ENCODE measurements around the gene RAB1B. TPM values are rescaled to one million over a fixed set of nuclear protein-coding genes. Genes with fewer than 3 reads are reported as not detected.

The RAB1B gene
- total and polyA plus RNA-seq, 4 donors = 40.4 to 83.0 (median 51.3) TPM

DNA sequence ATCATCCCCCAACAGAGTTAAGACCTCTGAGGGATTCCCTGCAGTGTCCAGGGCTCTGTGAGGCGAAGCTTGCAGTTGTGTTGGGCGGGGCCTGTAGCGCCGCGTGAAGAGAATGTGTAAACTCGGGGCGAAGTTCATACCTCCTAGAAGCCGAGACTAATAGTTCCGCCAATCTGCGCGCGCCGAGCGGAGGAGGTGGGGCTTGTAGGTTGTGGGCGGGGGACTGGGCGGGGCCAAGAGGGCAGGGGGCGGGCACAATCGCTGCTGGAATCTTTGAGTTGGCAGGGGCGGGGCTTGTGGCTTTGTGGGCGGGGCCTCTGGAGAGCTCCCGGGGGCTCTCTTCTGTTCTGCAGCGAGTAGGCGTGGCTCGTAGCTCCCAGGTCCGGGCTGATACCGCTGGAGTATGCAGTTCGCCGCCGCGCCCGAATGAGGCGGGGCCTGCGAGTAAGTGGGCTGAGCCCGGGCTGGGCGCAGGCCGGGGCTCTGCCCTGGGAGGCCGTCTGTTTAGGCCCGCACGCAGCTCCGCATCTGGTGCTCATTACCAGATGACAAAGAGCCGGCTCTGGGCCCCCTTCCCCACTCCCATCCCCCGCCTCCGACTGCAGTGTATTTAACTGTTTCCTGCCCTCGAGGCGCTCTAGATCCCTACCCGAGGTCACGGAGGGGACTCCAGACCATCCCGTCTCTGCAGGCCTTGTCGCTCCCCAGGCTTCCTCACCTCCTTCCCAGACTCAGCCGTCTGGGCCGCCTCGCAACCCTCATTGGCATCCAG, 44.3 kb downstream of the RAB1B start:
- H3K27me3 ChIP-seq (ENCODE audit: control insufficient read depth in 4 of 4, insufficient read depth in 4 of 4, low read length in 3 of 4) = no peaks in the 10 kb centered on the region
- H3K4me3 ChIP-seq (ENCODE audit: low read depth in 1 of 3, low read length in 3 of 3) = peak overlapping the region; percentile 44 to 63 (median 57)
- peaks cover 0 to 12% (median 5%) of the 10 kb centered on the region in 4 donors for H3K4me1 ChIP-seq (ENCODE audit: control insufficient read depth in 4 of 4, insufficient read depth in 4 of 4, low read length in 3 of 4)
- 5% methylated on average over 52 of the region's 52 CpGs for WGBS
- no peaks in the 10 kb centered on the region for H3K36me3 ChIP-seq (ENCODE audit: control insufficient read depth in 4 of 4, insufficient read depth in 3 of 4, low read depth in 1 of 4, low read length in 3 of 4)
- peak overlapping the region in 1 of 2 donors; percentile 37 for H3K9ac ChIP-seq (ENCODE audit: low read depth in 1 of 2, low read length in 2 of 2)
- no peaks in the 10 kb centered on the region for H3K9me3 ChIP-seq (ENCODE audit: control insufficient read depth in 4 of 4, low read length in 3 of 4)
- peak; percentile 100 for DNase-seq (ENCODE audit: low spot score)
- TF ChIP-seq CTCF (IDR thresholded peaks at IDR 0.05; ENCODE audit: low read depth, low read length, missing input control) (no peak), FOXA1 (IDR thresholded peaks at IDR 0.05) (no peak), HNF4G (IDR thresholded peaks at IDR 0.05) (no peak), TAF1 (conservative IDR thresholded peaks at IDR 0.05) (peak; percentile 1), RAD21 (IDR thresholded peaks at IDR 0.05) (no peak), NR2F2 (IDR thresholded peaks at IDR 0.05) (no peak), EGR1 (IDR thresholded peaks at IDR 0.05; ENCODE audit: low read depth in 2 of 2) (peak in 1 of 2 donors; percentile 39), JUND (IDR thresholded peaks at IDR 0.05) (peak in 1 of 2 donors; percentile 76), HNF4A (conservative IDR thresholded peaks at IDR 0.05) (peak; percentile 45 to 53), RXRA (IDR thresholded peaks at IDR 0.05) (no peak), YY1 (IDR thresholded peaks at IDR 0.05) (no peak), ZBTB33 (IDR thresholded peaks at IDR 0.05) (no peak), GABPA (IDR thresholded peaks at IDR 0.05 in 1 of 2, conservative IDR thresholded peaks at IDR 0.05 in 1 of 2) (no peak), FOXA2 (IDR thresholded peaks at IDR 0.05) (no peak), SP1 (IDR thresholded peaks at IDR 0.05) (peak; percentile 27)
- TF ChIP-seq, protein P1, sequence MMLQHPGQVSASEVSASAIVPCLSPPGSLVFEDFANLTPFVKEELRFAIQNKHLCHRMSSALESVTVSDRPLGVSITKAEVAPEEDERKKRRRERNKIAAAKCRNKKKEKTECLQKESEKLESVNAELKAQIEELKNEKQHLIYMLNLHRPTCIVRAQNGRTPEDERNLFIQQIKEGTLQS (IDR thresholded peaks at IDR 0.05) = no peak
- TF ChIP-seq, protein P2, sequence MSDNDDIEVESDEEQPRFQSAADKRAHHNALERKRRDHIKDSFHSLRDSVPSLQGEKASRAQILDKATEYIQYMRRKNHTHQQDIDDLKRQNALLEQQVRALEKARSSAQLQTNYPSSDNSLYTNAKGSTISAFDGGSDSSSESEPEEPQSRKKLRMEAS (IDR thresholded peaks at IDR 0.05) = peak; percentile 30
- TF ChIP-seq, protein P3, sequence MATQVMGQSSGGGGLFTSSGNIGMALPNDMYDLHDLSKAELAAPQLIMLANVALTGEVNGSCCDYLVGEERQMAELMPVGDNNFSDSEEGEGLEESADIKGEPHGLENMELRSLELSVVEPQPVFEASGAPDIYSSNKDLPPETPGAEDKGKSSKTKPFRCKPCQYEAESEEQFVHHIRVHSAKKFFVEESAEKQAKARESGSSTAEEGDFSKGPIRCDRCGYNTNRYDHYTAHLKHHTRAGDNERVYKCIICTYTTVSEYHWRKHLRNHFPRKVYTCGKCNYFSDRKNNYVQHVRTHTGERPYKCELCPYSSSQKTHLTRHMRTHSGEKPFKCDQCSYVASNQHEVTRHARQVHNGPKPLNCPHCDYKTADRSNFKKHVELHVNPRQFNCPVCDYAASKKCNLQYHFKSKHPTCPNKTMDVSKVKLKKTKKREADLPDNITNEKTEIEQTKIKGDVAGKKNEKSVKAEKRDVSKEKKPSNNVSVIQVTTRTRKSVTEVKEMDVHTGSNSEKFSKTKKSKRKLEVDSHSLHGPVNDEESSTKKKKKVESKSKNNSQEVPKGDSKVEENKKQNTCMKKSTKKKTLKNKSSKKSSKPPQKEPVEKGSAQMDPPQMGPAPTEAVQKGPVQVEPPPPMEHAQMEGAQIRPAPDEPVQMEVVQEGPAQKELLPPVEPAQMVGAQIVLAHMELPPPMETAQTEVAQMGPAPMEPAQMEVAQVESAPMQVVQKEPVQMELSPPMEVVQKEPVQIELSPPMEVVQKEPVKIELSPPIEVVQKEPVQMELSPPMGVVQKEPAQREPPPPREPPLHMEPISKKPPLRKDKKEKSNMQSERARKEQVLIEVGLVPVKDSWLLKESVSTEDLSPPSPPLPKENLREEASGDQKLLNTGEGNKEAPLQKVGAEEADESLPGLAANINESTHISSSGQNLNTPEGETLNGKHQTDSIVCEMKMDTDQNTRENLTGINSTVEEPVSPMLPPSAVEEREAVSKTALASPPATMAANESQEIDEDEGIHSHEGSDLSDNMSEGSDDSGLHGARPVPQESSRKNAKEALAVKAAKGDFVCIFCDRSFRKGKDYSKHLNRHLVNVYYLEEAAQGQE (IDR thresholded peaks at IDR 0.05) = no peak
- H3K27ac ChIP-seq (ENCODE audit: low read depth in 1 of 2, low read length in 2 of 2) = peak overlapping the region; percentile 79 to 86
